B cell (primary cell): ENCODE data around the gene U2AF2.

Experiments used
- EZH2 ChIP-seq: IDR thresholded peaks from 2 replicates; pipeline ENCODE4 v1.6.1; 2012; ENCODE audit warnings: borderline replicate concordance, low read depth, mild to moderate bottlenecking, moderate library complexity, low read length; ENCODE audit not compliant: insufficient read depth, poor library complexity, severe bottlenecking
- TF ChIP-seq, protein P1 (sequence below): fragments of 200-600 bp; IDR thresholded peaks from one replicate; pipeline ENCODE4 v1.8.0; 2022; ENCODE audit warnings: antibody characterized with exemption, mild to moderate bottlenecking

DNA sequence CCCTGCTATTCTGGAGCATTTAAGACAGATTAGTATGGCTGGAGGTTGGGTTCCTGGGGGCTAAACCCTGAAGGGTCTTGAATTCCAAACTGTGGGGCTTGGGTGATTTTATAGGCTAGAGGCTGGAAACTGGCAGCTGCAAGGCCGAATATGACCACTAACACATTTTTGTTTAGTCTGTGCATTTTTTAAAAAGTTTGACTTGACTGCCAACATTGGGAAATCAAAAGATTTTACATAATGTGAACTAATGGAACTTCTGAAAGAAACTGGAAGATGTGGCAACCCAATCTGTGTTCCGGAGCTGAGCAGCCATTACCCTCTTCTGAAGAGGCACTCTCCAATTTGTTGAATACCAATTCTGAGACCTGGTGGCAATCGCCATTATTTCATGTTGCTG, 35.5 kb upstream of the U2AF2 start:
- TF ChIP-seq, protein P1, sequence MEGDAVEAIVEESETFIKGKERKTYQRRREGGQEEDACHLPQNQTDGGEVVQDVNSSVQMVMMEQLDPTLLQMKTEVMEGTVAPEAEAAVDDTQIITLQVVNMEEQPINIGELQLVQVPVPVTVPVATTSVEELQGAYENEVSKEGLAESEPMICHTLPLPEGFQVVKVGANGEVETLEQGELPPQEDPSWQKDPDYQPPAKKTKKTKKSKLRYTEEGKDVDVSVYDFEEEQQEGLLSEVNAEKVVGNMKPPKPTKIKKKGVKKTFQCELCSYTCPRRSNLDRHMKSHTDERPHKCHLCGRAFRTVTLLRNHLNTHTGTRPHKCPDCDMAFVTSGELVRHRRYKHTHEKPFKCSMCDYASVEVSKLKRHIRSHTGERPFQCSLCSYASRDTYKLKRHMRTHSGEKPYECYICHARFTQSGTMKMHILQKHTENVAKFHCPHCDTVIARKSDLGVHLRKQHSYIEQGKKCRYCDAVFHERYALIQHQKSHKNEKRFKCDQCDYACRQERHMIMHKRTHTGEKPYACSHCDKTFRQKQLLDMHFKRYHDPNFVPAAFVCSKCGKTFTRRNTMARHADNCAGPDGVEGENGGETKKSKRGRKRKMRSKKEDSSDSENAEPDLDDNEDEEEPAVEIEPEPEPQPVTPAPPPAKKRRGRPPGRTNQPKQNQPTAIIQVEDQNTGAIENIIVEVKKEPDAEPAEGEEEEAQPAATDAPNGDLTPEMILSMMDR, result no peak
- no peak for TF ChIP-seq EZH2
